ENCODE data around the gene ST6GALNAC5.

Gene ST6GALNAC5

GRCh38 chr1:77038000-77038399, 170.7 kb downstream of the ST6GALNAC5 start:
- TF ChIP-seq NFIC (IDR thresholded peaks at IDR 0.05): no peak
- no peak for TF ChIP-seq ZBTB7A (IDR thresholded peaks at IDR 0.05; ENCODE audit: low read depth)
- no peak for TF ChIP-seq TCF12 (IDR thresholded peaks at IDR 0.05; ENCODE audit: low read depth)
- TF ChIP-seq CREB1 (IDR thresholded peaks at IDR 0.05; ENCODE audit: low read depth): no peak
- TF ChIP-seq TEAD4 (IDR thresholded peaks at IDR 0.05): no peak
- TF ChIP-seq CEBPB (IDR thresholded peaks at IDR 0.05): no peak
- no peak for TF ChIP-seq EP300 (IDR thresholded peaks at IDR 0.05; ENCODE audit: borderline replicate concordance)
- TF ChIP-seq REST (IDR thresholded peaks at IDR 0.05; ENCODE audit: low read depth): no peak
- TF ChIP-seq FOXM1 (IDR thresholded peaks at IDR 0.05; ENCODE audit: borderline replicate concordance, low read depth): no peak
- TF ChIP-seq YY1 (IDR thresholded peaks at IDR 0.05; ENCODE audit: low read depth): no peak
- no peak for TF ChIP-seq MAX (IDR thresholded peaks at IDR 0.05)
- no peak for TF ChIP-seq RAD21 (IDR thresholded peaks at IDR 0.05; ENCODE audit: low read depth)

GRCh38 chr1:77039111-77039510, 171.8 kb downstream of the ST6GALNAC5 start:
- no peak for TF ChIP-seq REST (IDR thresholded peaks at IDR 0.05; ENCODE audit: low read depth)
- TF ChIP-seq FOXM1 (IDR thresholded peaks at IDR 0.05; ENCODE audit: borderline replicate concordance, low read depth): no peak
- no peak for TF ChIP-seq ZBTB7A (IDR thresholded peaks at IDR 0.05; ENCODE audit: low read depth)
- no peak for TF ChIP-seq RAD21 (IDR thresholded peaks at IDR 0.05; ENCODE audit: low read depth)
- no peak for TF ChIP-seq TAF1 (IDR thresholded peaks at IDR 0.05; ENCODE audit: low read depth)
- no peak for TF ChIP-seq USF1 (IDR thresholded peaks at IDR 0.05)
- no peak for TF ChIP-seq TEAD4 (IDR thresholded peaks at IDR 0.05)
- no peak for TF ChIP-seq YY1 (IDR thresholded peaks at IDR 0.05; ENCODE audit: low read depth)
- TF ChIP-seq CEBPB (IDR thresholded peaks at IDR 0.05): no peak
- no peak for TF ChIP-seq EP300 (IDR thresholded peaks at IDR 0.05; ENCODE audit: borderline replicate concordance)
- TF ChIP-seq EGR1 (IDR thresholded peaks at IDR 0.05): no peak
- TF ChIP-seq NFIC (IDR thresholded peaks at IDR 0.05): no peak
- no peak for TF ChIP-seq MAX (IDR thresholded peaks at IDR 0.05)
- TF ChIP-seq TCF12 (IDR thresholded peaks at IDR 0.05; ENCODE audit: low read depth): no peak
- TF ChIP-seq CREB1 (IDR thresholded peaks at IDR 0.05; ENCODE audit: low read depth): no peak

GRCh38 chr1:77039739-77040138, 172.5 kb downstream of the ST6GALNAC5 start:
- TF ChIP-seq CEBPB (IDR thresholded peaks at IDR 0.05) (no peak), EP300 (IDR thresholded peaks at IDR 0.05; ENCODE audit: borderline replicate concordance) (no peak), ZBTB7A (IDR thresholded peaks at IDR 0.05; ENCODE audit: low read depth) (no peak), USF1 (IDR thresholded peaks at IDR 0.05) (no peak), TCF12 (IDR thresholded peaks at IDR 0.05; ENCODE audit: low read depth) (no peak), CREB1 (IDR thresholded peaks at IDR 0.05; ENCODE audit: low read depth) (no peak), YY1 (IDR thresholded peaks at IDR 0.05; ENCODE audit: low read depth) (no peak), NFIC (IDR thresholded peaks at IDR 0.05) (no peak), REST (IDR thresholded peaks at IDR 0.05; ENCODE audit: low read depth) (no peak), MAX (IDR thresholded peaks at IDR 0.05) (no peak), EGR1 (IDR thresholded peaks at IDR 0.05) (no peak), TAF1 (IDR thresholded peaks at IDR 0.05; ENCODE audit: low read depth) (no peak), TEAD4 (IDR thresholded peaks at IDR 0.05) (no peak), RAD21 (IDR thresholded peaks at IDR 0.05; ENCODE audit: low read depth) (no peak), FOXM1 (IDR thresholded peaks at IDR 0.05; ENCODE audit: borderline replicate concordance, low read depth) (no peak)

- TF ChIP-seq EP300 (IDR thresholded peaks at IDR 0.05; ENCODE audit: borderline replicate concordance) (no peak), EGR1 (IDR thresholded peaks at IDR 0.05) (no peak), REST (IDR thresholded peaks at IDR 0.05; ENCODE audit: low read depth) (no peak), RAD21 (IDR thresholded peaks at IDR 0.05; ENCODE audit: low read depth) (no peak), YY1 (IDR thresholded peaks at IDR 0.05; ENCODE audit: low read depth) (no peak), FOXM1 (IDR thresholded peaks at IDR 0.05; ENCODE audit: borderline replicate concordance, low read depth) (no peak), TEAD4 (IDR thresholded peaks at IDR 0.05) (no peak), ZBTB7A (IDR thresholded peaks at IDR 0.05; ENCODE audit: low read depth) (no peak)
Observed at GRCh38 chr1:77040826-77041225, 173.5 kb downstream of the ST6GALNAC5 start.

Data from Ishikawa (cell line).